GM18505 (cell line): ENCODE data around the gene AGPAT2.

ENCODE experiments used
- ATAC-seq: cut with Tn5 transposase; IDR thresholded peaks from one replicate; pipeline ENCODE4 v1.9.1; 2021; ENCODE audit not compliant: unreplicated experiment
- POLR2A ChIP-seq: IDR thresholded peaks from 4 replicates; pipeline ENCODE4 v1.6.1; 2011; ENCODE audit warnings: borderline replicate concordance; ENCODE audit not compliant: insufficient read depth, insufficient read length; ENCODE audit errors: extremely low read depth

The AGPAT2 gene

DNA sequence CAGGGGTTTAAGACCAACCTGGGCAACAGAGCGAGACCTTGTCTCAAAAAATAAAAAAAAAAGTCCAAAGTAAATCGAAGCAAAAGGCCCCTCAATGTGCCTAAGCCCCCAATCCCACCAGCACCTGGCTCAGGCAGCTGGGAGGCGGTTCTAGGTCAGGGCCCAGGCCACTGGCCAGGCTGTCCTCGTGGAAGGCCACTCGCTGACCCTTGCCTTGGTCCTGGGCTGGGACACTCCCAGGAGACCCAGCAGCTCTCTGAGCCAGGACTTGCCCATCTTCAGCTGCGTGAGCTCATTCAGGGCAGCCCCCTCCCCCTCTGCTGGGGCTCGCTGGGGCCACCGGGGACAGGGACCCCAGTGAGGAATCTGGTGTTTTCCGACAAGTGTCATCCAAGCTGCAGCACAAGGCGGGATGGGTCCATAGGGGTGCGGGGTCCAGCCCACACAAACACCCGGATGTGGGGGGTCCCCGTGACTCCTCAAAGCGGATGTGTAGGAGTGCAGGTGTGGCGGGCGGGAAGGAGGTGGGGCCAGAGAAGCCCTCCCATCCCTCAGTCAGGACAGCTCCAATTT is 4.0 kb downstream of the AGPAT2 start:
- no peak for TF ChIP-seq POLR2A
- ATAC-seq = no peak

DNA sequence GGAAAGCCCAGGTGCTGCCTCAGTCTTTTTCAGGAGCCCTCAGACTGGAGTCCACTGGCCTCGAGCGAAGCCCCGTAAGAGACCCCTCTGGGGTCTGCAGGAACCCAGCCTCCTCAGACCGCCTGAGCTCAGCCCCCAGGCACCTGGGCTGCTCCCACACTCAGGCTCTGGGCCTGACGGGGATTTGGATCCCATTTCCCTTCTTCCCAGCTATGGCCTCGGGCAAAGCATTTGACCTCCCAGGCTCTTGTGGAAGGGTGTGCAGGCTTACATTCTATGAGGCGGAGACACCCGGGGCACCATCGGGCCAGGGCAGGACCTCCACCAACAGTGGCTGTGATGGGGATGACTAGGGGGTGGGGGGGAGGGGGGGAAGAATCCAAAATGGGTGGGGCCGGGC is 4.5 kb downstream of the AGPAT2 start:
- no peak for TF ChIP-seq POLR2A
- no peak for ATAC-seq

DNA sequence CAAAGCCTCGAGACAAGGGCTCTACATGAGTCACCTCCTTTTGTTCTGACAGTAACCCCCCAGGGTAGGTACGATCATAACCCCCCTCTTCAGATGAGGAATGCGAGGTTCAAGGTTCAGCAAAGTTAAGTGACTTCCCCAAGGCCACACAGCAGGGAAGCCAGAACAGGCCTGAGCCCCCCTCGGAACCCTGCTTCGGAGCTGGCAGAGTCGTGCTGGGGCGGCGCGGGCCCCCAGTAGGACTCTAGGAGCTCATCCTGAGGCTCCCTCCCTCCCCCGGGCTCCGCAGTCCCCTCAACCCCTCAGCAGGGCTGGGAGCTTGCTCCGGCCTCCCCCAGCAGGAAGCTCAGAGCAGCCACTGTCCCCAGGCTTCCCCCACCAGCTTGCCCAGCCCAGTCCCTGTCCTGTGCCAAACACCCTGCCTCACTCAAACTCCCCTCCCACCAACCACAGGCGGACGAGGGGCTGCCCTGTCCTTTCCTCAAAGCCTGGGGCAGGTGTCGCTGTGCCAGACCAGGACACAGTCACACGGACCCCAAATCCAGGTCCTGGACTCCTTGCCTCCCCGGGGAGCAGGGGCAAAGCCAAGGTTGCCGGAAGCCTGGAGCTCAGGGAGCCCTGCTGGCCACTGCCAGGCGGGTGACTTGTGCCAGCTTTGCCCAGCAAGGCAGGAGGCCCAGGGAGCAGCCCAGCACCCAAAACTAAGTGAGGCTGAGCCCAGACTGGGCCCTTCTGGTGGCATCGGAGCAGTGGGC is 5.1 kb downstream of the AGPAT2 start:
- TF ChIP-seq POLR2A = no peak
- no peak for ATAC-seq

DNA sequence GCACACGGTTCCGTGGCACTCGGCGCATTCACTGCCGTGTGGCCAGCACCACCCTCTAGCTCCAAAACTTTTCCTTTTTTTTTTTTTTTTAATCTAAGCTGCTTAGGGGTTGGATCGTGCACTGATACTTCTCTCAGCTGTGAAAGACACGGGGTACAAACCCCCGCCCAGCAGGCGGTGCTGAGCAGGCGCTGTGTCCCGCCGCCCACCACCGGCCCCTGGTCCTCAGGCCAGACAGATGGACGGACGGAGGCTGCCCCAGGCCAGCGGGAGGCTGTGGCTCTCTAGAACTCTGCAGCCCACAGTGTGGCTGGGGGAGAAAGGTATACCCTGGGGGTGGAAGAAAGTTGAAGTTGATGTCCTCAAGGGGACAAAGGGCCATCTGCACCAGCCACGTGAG is 6.2 kb downstream of the AGPAT2 start:
- TF ChIP-seq POLR2A = no peak
- no peak for ATAC-seq

DNA sequence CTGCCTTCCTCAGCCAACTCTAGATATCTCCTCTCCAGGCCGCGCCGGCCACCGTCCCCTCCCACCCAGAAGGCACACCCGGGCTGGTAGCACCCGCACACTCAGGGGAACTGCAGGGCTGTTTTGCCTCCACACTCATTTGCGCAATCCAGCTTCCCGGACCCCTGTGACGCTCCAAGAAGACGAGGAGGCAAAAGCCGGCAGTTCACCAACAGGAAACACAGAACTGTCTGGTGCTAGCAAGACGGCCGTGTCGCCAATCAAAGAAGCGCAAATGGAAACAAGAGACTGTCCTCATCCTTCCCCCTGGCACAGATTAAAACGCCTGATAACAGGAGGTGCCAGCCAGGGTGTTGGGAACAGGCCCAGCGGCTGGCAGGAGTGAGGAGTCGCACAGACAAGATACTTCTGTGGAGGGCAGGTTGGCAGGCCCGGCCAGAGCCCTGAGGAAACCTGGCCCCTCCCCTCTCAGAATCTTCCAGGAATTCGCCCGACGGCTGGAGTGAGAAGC is 7.8 kb downstream of the AGPAT2 start:
- no peak for ATAC-seq
- no peak for TF ChIP-seq POLR2A

DNA sequence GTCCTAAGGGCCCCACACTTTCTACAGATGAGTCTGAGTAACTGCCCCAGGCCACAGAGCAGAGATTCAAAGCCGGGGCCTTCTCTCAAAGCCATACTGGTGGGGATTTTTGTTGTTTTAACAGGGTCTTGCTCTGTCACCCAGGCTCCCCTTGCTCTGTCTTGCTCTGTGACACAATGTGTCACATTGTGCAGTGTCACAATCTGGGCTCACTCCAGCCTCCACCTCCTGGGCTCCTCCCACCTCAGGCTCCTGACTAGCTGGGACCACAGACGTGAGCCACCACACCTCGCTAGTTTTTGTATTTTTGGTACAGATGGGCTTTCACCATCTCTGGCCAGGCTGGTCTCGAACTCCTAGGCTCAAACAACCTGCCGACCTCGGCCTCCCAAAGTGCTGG is 8.6 kb downstream of the AGPAT2 start:
- ATAC-seq = no peak
- no peak for TF ChIP-seq POLR2A

DNA sequence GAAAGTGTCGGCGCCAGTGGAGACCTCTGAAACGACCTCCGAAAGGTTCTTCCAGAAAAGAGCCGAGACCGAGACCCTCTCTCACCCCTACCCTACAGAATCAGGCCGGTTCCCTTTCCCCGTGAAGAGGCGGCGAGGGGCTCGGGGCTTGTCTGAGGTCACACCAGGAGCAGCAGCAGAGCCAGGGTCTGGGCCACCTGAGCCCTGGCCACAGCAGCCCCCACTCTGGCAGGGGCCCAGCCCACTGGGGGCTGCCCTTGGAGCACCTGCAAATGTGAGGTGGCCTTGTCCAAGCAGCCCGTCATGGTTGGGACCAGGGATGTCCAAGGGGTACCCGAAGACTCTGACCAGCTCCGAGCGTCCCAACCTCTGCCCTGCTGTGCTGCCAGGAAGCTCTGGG is 9.2 kb downstream of the AGPAT2 start:
- TF ChIP-seq POLR2A = no peak

DNA sequence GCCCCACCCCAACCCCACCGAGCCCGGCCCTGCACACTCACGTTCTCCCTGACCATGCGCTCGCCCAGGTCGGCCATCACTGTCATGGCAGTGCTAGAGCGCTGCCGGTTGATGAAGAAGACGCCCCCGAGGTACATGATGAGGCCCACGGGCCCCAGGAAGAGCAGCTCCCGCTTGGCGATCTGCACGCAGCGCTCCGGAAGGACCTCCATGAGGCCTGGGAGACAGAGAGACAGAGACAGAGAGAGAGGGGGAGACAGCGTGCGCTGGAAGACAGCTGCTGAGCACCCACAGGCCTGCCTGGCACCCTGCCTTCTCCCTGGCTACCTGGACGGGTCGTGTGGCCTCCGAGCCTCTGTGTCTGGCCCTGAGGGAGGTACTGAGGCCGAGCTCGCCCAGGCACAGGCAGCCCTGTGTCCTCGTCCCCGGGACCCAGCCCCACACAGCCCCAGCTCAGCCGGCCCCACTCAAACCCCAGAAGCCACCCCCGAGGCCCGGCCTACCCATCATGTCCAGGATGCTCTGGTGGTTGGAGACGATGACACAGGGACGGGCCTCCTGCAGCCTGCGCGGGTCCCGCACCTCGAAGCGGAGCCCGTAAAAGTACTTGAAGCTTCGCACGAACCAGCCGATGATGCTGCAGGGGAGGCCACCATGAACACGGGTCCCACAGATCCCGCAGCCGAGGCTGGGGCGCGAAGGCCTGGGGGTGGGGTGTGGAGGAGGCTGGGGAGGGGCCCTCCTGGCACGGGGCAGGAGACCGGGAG is 10.2 kb downstream of the AGPAT2 start:
- no peak for ATAC-seq
- TF ChIP-seq POLR2A = no peak

More for the DNA sequence above, 9.2 kb downstream of the AGPAT2 start:
- no peak for ATAC-seq

DNA sequence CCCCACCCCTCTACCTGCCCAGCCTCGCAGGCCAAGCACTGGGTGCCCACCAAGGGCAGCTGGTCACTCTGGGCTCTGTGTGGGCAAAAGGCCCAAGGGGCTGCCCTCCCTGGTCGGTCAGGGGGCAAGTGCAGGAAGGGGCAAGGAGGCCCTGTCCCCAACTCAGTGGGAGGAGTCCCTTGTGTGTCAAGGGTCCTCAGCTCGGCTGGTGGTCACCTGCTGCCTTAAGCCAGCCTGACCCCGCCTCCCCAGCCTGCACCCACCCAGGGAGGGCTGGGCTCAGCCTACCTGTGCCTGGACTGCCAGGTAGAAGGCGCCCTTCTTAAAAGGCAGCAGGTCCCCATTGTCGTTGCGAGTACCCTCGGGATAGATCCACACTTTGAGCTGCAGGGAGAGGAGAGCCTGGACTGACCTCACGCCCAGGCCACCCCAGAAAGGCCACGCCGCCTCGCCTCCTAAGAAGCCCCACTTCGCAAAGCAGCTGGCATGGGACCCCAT is 10.9 kb downstream of the AGPAT2 start:
- no peak for ATAC-seq
- no peak for TF ChIP-seq POLR2A

DNA sequence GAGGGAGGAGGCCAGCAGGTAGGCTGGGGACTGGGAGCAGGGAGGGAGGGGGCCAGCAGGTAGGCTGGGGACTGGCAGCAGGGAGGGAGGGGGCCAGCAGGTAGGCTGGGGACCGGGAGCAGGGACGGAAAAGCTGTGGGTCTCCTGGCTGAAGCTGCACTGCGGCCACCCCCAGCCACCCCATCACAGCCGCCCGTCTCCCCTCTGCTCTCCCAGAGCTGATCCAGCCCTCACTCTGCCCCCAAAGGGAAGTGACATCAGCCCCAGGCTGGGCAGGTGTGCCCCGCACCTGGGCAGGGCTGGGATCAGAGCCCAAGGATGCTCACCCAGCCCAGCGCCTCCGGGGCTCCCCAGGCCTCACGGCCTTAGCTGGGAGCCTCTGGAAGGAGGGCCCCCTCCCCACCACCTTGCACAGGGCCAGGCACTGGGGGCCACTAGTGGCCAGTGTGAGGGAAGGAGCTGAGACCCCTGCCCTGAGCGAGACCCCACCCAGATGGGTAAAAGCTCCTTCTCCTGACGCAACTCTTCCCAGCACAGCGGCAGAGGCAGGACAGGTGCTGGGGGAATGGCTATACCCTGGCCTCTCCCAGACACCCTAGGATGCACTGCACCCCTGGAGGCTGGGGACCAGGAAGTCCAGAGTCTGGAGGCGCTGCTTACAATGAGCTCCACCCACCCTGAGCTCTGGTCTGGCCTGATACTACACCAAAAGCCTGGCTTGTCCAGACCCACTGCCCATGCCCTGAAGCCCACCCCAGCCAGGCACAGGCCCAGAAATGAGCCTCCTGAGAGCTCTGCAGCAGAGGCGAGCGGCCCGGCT is 11.6 kb downstream of the AGPAT2 start:
- ATAC-seq = no peak

DNA sequence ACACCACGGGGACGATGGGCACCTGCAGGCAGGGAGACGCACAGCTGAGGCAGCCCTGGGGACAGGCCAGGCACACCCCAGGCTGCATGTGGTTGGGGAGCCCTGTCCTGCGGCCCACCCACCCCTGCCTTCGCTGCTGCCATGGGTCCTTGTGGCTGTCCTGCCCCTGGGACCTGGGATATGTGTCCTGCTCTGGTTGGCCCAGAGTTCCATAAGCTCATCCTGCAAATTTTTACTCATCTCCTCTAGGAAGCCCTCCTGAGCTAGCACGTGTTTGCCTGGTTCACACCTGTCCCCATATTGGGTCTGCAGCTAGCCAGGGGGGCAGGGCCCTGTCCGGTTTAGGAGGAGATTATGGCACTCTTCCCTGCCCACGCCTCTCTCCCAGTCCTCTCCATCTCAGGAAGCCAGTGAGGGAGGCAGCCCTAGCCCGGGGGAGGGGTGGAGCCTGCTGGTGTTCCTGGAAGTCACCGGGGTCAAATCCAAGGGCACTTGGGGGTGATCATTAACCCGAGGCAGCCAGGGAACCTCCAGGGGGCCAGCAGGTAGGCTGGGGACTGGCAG is 12.4 kb downstream of the AGPAT2 start:
- no peak for ATAC-seq
- no peak for TF ChIP-seq POLR2A

More for the DNA sequence above, 11.6 kb downstream of the AGPAT2 start:
- no peak for TF ChIP-seq POLR2A

DNA sequence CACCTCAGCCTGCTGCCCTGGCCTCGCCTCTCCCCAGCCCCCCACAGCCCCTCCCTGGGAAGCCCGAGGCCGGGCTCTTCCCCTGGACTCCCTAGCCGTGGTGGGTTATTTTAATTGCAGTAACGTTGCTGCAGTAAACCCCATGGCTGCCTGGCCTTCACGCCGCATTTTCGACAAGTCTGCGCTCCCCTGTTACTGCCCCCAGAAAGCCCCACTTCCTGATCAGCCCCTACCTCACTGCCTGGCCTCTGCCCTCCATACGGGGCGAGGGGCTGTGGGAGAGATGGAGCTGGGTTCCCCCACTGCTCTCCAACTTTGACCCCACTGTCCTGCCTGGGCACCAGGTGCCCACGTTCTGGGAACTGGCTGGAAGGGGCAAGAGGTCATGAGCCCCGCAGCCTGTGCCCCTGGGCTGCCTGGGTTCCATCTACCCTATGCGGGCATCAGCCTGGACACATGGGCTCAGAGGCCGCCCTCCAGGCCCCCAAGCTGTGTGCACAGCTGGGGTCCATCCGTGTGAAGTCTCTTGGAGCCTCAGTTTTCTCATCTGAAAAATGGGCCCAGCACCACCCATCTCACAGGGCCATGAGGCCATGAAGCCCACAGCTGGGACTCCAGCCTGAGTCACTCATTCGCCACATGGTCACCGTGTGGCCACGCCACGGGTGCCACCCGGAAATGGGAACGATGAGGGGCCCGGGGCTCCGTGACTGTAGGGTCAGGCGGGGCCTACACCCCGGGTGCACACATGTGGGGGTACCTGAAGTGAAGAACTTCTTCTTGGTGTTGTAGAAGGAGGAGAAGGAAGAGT is 13.1 kb downstream of the AGPAT2 start:
- no peak for ATAC-seq
- no peak for TF ChIP-seq POLR2A
